Measurements from ENCODE around the gene GPI.

GPI gene

DNA sequence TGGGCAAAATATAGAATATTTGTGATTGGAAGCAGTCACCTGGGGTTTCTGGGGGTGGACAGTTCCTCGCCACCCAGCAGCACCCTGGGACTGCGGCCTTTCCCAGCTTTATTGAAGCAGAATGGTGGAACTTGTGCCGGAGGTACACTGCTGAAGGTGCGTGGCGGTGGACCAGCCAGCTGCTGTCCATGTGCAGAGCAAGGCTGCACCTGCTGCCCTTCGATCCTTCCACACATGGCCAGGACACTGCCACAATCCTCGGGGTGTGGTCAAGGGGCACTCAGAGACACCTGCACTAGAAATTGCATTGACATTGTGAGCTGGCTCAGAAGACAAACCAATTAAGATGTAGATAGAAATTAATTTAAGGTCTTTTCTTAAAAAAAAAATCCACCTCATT, 11.4 kb upstream of the GPI start:
- H3K27me3 Mint-ChIP-seq, result no peaks in the 10 kb centered on the region

GRCh38 chr19:34355201-34355600, 9.8 kb upstream of the GPI start:
- DNase-seq, result no peak
- no peaks in the 10 kb centered on the region for H3K9me3 Mint-ChIP-seq
- no peak for ATAC-seq (replicated peaks)
- no peak overlapping the region for H3K4me3 Mint-ChIP-seq
- no peak overlapping the region for H3K27ac Mint-ChIP-seq
- peaks cover 12 to 17% of the 10 kb centered on the region in 2 donors for H3K36me3 Mint-ChIP-seq
- no peaks in the 10 kb centered on the region for H3K27me3 Mint-ChIP-seq
- peaks cover 18 to 25% of the 10 kb centered on the region in 2 donors for H3K4me1 Mint-ChIP-seq

More for the DNA sequence above, 11.4 kb upstream of the GPI start:
- no peak overlapping the region for H3K4me3 Mint-ChIP-seq
- no peak for ATAC-seq (replicated peaks)
- H3K9me3 Mint-ChIP-seq, result no peaks in the 10 kb centered on the region
- no peak for DNase-seq
- H3K36me3 Mint-ChIP-seq, result peaks cover 17 to 32% of the 10 kb centered on the region in 2 donors
- H3K27ac Mint-ChIP-seq, result no peak overlapping the region
- H3K4me1 Mint-ChIP-seq, result peaks cover 9 to 11% of the 10 kb centered on the region in 2 donors

DNA sequence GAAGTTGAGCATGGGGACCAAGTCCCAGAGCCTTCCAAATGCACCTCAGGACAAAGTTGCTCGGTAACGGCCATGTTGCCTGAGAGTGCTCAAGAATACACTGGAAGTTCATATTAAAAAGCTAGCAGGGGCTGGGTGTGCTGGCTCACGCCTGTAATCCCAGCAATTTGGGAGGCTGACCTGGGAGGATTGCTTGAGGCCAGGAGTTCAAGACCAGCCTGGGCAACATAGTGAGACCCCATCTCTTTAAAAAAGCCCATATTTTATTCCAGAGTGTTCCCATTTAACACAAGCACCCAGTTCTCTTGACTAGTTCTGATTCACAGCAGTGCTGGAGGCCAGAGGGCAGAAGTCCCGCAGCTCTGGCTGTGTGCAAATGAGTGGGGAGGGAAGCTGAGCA, 8.1 kb upstream of the GPI start:
- peaks cover 18 to 29% of the 10 kb centered on the region in 2 donors for H3K4me1 Mint-ChIP-seq
- H3K4me3 Mint-ChIP-seq, result no peak overlapping the region
- no peak for ATAC-seq (replicated peaks)
- no peak for DNase-seq
- no peak overlapping the region for H3K27ac Mint-ChIP-seq
- peaks cover 9 to 13% of the 10 kb centered on the region in 2 donors for H3K36me3 Mint-ChIP-seq
- no peaks in the 10 kb centered on the region for H3K9me3 Mint-ChIP-seq
- no peaks in the 10 kb centered on the region for H3K27me3 Mint-ChIP-seq

DNA sequence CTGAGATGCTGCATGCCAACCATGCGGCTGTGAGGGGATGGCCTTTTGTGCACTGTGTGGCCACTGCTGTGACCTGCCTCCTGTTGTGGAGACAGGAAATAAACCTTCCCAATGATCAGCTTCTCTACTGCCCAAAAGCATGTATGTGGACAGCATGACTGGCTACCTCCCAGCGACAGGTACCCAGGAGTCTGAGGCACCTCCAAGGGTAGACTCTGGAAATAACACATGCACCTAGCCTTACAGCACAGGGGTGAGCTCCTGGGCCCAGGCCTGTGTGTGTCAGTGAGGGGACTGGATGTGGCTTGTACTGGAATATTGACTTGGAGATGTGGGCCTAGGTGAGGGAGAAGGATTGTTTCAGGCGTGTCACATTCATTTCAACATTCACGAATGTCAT, 7.6 kb upstream of the GPI start:
- no peak for ATAC-seq (replicated peaks)
- peak overlapping the region in 1 of 2 donors; percentile 17 for H3K4me3 Mint-ChIP-seq
- no peaks in the 10 kb centered on the region for H3K9me3 Mint-ChIP-seq
- peaks cover 9 to 13% of the 10 kb centered on the region in 2 donors for H3K36me3 Mint-ChIP-seq
- H3K27me3 Mint-ChIP-seq, result no peaks in the 10 kb centered on the region
- peak overlapping the region; percentile 77 for H3K27ac Mint-ChIP-seq
- peaks cover 18 to 29% of the 10 kb centered on the region in 2 donors for H3K4me1 Mint-ChIP-seq
- no peak for DNase-seq

DNA sequence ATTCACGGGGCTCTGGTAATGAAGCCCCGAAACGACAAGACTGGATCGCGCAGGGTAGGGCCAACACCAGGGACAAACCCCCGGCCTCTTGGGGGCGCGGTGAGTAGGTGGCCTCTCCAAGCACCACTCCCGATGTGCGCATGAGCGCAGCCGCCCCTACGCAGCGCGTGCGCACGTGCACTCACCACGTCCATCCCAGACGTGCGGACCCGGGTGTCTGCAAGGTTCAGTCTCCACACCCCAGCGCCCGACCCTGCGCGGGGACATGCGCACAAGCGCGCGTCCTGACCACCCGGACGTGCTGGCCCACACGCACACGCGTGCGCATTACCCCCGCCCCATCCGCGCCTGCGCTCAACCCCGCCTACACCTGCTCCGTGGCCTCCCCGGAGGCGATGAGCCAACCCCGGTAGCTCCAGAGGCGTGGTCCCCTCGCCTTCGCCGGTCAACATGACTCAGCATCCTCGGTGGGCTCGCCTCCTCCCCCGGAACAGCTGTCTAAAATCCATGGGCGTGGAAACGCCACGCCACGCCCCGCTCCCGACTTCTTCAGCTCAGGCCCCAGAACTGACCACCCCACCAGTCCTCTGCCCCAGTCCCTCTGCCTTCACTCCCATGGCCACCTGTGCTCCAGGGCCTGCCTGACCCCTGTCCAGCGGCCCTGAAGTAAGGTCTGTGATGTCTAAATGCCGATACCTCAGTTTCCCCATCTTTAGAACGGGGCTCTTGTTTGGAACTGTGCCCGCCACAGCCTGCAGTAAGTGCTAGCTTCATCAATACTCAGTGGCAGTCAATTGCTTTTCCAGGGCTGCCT, 5.6 kb upstream of the GPI start:
- peak overlapping the region; percentile 87 to 92 for H3K4me3 Mint-ChIP-seq
- ATAC-seq (replicated peaks), result peak; percentile 97 to 98
- DNase-seq, result peak; percentile 99
- peaks cover 9 to 10% of the 10 kb centered on the region in 2 donors for H3K36me3 Mint-ChIP-seq
- H3K9me3 Mint-ChIP-seq, result no peaks in the 10 kb centered on the region
- H3K27ac Mint-ChIP-seq, result peak overlapping the region; percentile 95
- H3K27me3 Mint-ChIP-seq, result no peaks in the 10 kb centered on the region
- peaks cover 18 to 32% of the 10 kb centered on the region in 2 donors for H3K4me1 Mint-ChIP-seq

DNA sequence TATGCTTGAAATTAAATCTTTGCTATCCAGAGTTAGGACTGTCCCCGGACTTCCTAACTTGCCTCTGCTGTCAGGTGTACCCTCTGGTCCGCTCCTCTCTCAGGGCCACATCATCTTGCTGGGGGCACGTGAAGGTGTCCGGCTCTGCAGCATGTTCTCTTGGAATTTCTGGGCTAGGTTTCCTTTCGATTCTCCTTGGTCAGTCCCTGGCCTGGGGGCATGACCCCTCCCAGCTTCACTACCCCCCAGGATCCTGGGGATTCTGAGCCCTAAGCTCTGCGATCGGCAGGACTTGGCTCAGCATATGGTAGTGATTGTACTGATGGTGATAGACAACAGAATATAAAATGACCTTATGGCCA, 5.1 kb upstream of the GPI start:
- DNase-seq, result no peak
- Mint-ChIP-seq H3K27ac (peak overlapping the region; percentile 95), H3K9me3 (no peaks in the 10 kb centered on the region), H3K36me3 (peaks cover 6% of the 10 kb centered on the region in 2 donors), H3K4me1 (peaks cover 21 to 37% of the 10 kb centered on the region in 2 donors), H3K4me3 (peak overlapping the region; percentile 87 to 92), H3K27me3 (no peaks in the 10 kb centered on the region)
- ATAC-seq (replicated peaks), result no peak

GRCh38 chr19:34360354-34360909, 4.6 kb upstream of the GPI start:
- H3K27ac Mint-ChIP-seq, result peak overlapping the region; percentile 95
- peaks cover 3 to 4% of the 10 kb centered on the region in 2 donors for H3K36me3 Mint-ChIP-seq
- no peaks in the 10 kb centered on the region for H3K27me3 Mint-ChIP-seq
- H3K4me1 Mint-ChIP-seq, result peaks cover 21 to 38% of the 10 kb centered on the region in 2 donors
- no peaks in the 10 kb centered on the region for H3K9me3 Mint-ChIP-seq
- no peak for ATAC-seq (replicated peaks)
- DNase-seq, result no peak
- H3K4me3 Mint-ChIP-seq, result peak overlapping the region; percentile 87 to 92

DNA sequence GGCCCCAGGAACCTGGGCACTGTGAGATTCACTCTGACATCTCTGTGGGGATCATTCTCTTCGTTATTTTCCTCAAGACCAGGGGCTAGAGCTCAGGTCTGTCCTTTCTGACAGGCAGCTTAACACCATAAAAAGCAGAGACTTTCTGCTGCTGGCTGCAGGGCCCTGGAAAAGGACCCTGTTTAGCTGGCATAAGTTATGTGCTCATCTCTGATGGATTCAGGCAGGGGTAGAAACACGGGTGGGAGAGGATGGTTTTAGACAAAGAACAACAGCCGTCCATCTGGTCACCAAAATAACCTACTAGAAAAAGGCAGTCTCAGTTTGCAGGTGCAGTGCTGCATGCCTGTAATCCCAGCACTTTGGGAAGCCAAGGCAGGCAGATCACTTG, 2.3 kb upstream of the GPI start:
- Mint-ChIP-seq H3K36me3 (peaks cover 18 to 26% of the 10 kb centered on the region in 2 donors), H3K27ac (no peak overlapping the region), H3K27me3 (no peaks in the 10 kb centered on the region), H3K9me3 (no peaks in the 10 kb centered on the region), H3K4me1 (peaks cover 28 to 61% of the 10 kb centered on the region in 2 donors), H3K4me3 (no peak overlapping the region)
- ATAC-seq (replicated peaks), result no peak
- DNase-seq, result no peak

- Mint-ChIP-seq H3K4me3 (no peak overlapping the region), H3K9me3 (no peaks in the 10 kb centered on the region), H3K27me3 (no peaks in the 10 kb centered on the region), H3K36me3 (peaks cover 20 to 30% of the 10 kb centered on the region in 2 donors), H3K4me1 (peaks cover 26 to 60% of the 10 kb centered on the region in 2 donors), H3K27ac (no peak overlapping the region)
- ATAC-seq (replicated peaks) (no peak), DNase-seq (no peak)
Measured at GRCh38 chr19:34363094-34363493, 1.9 kb upstream of the GPI start.

- Mint-ChIP-seq H3K36me3 (peaks cover 21 to 32% of the 10 kb centered on the region in 2 donors), H3K27ac (no peak overlapping the region), H3K4me1 (peaks cover 20 to 55% of the 10 kb centered on the region in 2 donors), H3K4me3 (peak overlapping the region in 1 of 2 donors; percentile 98), H3K27me3 (no peaks in the 10 kb centered on the region), H3K9me3 (no peaks in the 10 kb centered on the region)
- ATAC-seq (replicated peaks), result no peak
- DNase-seq, result no peak
Measured at GRCh38 chr19:34363930-34364329, 1.1 kb upstream of the GPI start.

GRCh38 chr19:34364462-34364829, 550 bp upstream of the GPI start:
- Mint-ChIP-seq H3K4me3 (peak overlapping the region; percentile 89 to 98), H3K9me3 (no peaks in the 10 kb centered on the region), H3K4me1 (peaks cover 19 to 50% of the 10 kb centered on the region in 2 donors), H3K36me3 (peaks cover 23 to 35% of the 10 kb centered on the region in 2 donors), H3K27me3 (no peaks in the 10 kb centered on the region), H3K27ac (peak overlapping the region; percentile 90)
- DNase-seq (no peak), ATAC-seq (replicated peaks) (no peak)

DNA sequence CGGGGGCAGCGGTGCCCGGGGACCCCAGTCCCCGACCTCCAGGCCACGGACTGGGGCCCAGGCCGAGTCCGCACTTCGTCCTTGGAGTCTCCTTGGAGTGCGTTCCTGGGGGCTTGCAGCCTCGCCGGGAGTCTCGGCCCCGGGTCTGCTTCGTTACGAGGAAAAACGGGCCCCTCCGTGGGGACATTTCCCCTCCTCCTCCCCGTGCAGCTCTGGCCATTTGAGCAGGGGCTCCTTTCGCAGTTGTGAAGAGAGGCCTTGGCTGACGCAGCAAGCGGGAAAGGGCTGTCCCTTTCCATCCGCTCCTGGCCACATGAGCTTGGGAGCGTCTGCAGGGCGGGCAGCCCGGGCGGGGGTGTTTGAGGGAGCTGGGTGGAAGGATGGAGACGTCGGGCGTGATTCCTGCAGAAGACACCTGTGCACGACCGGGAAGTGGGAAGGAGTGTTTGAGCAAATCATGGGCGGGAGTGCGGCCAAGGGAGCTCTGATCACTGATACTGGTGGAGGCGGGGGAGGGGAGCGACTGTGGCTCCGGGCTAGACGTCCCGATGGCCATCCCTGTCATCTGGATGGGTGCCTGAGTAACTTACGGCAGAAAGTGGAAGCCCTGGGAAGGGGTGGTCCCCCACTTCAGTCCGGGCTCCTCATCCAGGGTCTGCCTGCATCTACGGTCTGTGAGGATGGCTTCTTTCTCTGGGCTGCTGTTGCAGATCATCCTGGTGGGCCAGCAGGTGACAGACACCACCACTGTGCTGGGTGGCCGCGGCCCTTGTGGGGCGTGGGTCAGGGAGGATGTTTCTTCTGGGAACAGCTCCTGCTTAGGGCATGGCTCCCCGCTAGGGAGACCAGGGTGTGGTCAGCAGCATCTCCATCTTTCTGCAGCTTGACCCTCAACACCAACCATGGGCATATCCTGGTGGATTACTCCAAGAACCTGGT, 736 bp downstream of the GPI start:
- H3K27me3 Mint-ChIP-seq, result no peaks in the 10 kb centered on the region
- DNase-seq (no peak), ATAC-seq (replicated peaks) (peak in 1 of 2 donors; percentile 17)
- H3K4me1 Mint-ChIP-seq, result peaks cover 17 to 50% of the 10 kb centered on the region in 2 donors
- H3K9me3 Mint-ChIP-seq, result no peaks in the 10 kb centered on the region
- H3K36me3 Mint-ChIP-seq, result peaks cover 33 to 48% of the 10 kb centered on the region in 2 donors
- peak overlapping the region; percentile 82 for H3K27ac Mint-ChIP-seq
- H3K4me3 Mint-ChIP-seq, result peak overlapping the region; percentile 91 to 98

- Mint-ChIP-seq H3K27ac (no peak overlapping the region), H3K36me3 (peaks cover 41 to 56% of the 10 kb centered on the region in 2 donors), H3K4me1 (peaks cover 23 to 54% of the 10 kb centered on the region in 2 donors), H3K4me3 (peak overlapping the region; percentile 58 to 91), H3K9me3 (no peaks in the 10 kb centered on the region), H3K27me3 (no peaks in the 10 kb centered on the region)
- ATAC-seq (replicated peaks), result no peak
- DNase-seq, result no peak
Measured at GRCh38 chr19:34366738-34367623, 2.0 kb downstream of the GPI start.

Measured in stimulated activated naive B cell treated with anti-CD40 and anti-IgM and Interleukin-4, amounts not matched to agents 10 μg/mL and 1 μg/mL and 100 μg/mL, for 72 hours (primary cell).